Mucosa of stomach (tissue), 1 donor: Measurements from ENCODE around the gene TMEM132C.
"Not testable (repeated sequence)": the region's sequence is repeated elsewhere in the genome, so short reads cannot be mapped to it uniquely, and the experiment has no call there.

ENCODE experiments used
- H3K27me3 ChIP-seq: one replicate; pipeline ENCODE4 v1.7.0; 2013; ENCODE audit warnings: mild to moderate bottlenecking, low read length; ENCODE audit not compliant: control insufficient read depth, insufficient read depth
- H3K36me3 ChIP-seq: one replicate; pipeline ENCODE4 v1.7.0; 2013; ENCODE audit warnings: low read length; ENCODE audit not compliant: control insufficient read depth, insufficient read depth
- H3K4me1 ChIP-seq: one replicate; pipeline ENCODE4 v1.7.0; 2013; ENCODE audit warnings: mild to moderate bottlenecking, low read length; ENCODE audit not compliant: control insufficient read depth, insufficient read depth
- H3K4me3 ChIP-seq: one replicate; pipeline ENCODE4 v1.7.0; 2013; ENCODE audit warnings: low read length
- H3K9ac ChIP-seq: one replicate; pipeline ENCODE4 v1.7.0; 2013; ENCODE audit warnings: mild to moderate bottlenecking, low read length, moderate library complexity
- H3K9me3 ChIP-seq: one replicate; pipeline ENCODE4 v1.7.0; 2013; ENCODE audit warnings: mild to moderate bottlenecking, low read length, moderate library complexity; ENCODE audit not compliant: control insufficient read depth
- donor health status: Pancreatic carcinoma.

The TMEM132C gene

GRCh38 chr12:128468926-128469325, 202.0 kb downstream of the TMEM132C start:
- Histone ChIP-seq H3K4me1 (no peaks in the 10 kb centered on the region), H3K36me3 (no peaks in the 10 kb centered on the region), H3K9ac (no peak overlapping the region), H3K4me3 (no peak overlapping the region), H3K27me3 (no peaks in the 10 kb centered on the region), H3K9me3 (no peaks in the 10 kb centered on the region)

- Histone ChIP-seq H3K27me3 (no peaks in the 10 kb centered on the region), H3K4me3 (no peak overlapping the region), H3K4me1 (no peaks in the 10 kb centered on the region), H3K9ac (no peak overlapping the region), H3K9me3 (no peaks in the 10 kb centered on the region), H3K36me3 (no peaks in the 10 kb centered on the region)
Observed at GRCh38 chr12:128471491-128471890, 204.5 kb downstream of the TMEM132C start.

GRCh38 chr12:128474916-128475315, 207.9 kb downstream of the TMEM132C start:
- H3K27me3 ChIP-seq: no peaks in the 10 kb centered on the region
- H3K9me3 ChIP-seq: no peaks in the 10 kb centered on the region
- no peaks in the 10 kb centered on the region for H3K4me1 ChIP-seq
- H3K36me3 ChIP-seq: no peaks in the 10 kb centered on the region
- no peak overlapping the region for H3K4me3 ChIP-seq
- no peak overlapping the region for H3K9ac ChIP-seq

GRCh38 chr12:128476266-128476665, 209.3 kb downstream of the TMEM132C start:
- Histone ChIP-seq H3K36me3 (no peaks in the 10 kb centered on the region), H3K9ac (no peak overlapping the region), H3K9me3 (no peaks in the 10 kb centered on the region), H3K4me3 (no peak overlapping the region), H3K27me3 (no peaks in the 10 kb centered on the region), H3K4me1 (no peaks in the 10 kb centered on the region)

GRCh38 chr12:128483526-128484255, 216.7 kb downstream of the TMEM132C start:
- no peak overlapping the region for H3K9ac ChIP-seq
- no peaks in the 10 kb centered on the region for H3K36me3 ChIP-seq
- H3K9me3 ChIP-seq: no peaks in the 10 kb centered on the region
- H3K27me3 ChIP-seq: no peaks in the 10 kb centered on the region
- no peak overlapping the region for H3K4me3 ChIP-seq
- H3K4me1 ChIP-seq: no peaks in the 10 kb centered on the region

- not testable (repeated sequence) for H3K4me1 ChIP-seq, H3K9ac ChIP-seq, H3K27me3 ChIP-seq, H3K9me3 ChIP-seq, H3K4me3 ChIP-seq, H3K36me3 ChIP-seq
Observed at GRCh38 chr12:128497376-128497775, 230.4 kb downstream of the TMEM132C start.

GRCh38 chr12:128507470-128507869, 240.5 kb downstream of the TMEM132C start:
- no peaks in the 10 kb centered on the region for H3K9me3 ChIP-seq
- H3K4me1 ChIP-seq: no peaks in the 10 kb centered on the region
- no peaks in the 10 kb centered on the region for H3K36me3 ChIP-seq
- no peak overlapping the region for H3K9ac ChIP-seq
- no peak overlapping the region for H3K4me3 ChIP-seq
- no peaks in the 10 kb centered on the region for H3K27me3 ChIP-seq

GRCh38 chr12:128509170-128509569, 242.2 kb downstream of the TMEM132C start:
- Histone ChIP-seq H3K9me3 (no peaks in the 10 kb centered on the region), H3K36me3 (no peaks in the 10 kb centered on the region), H3K4me3 (no peak overlapping the region), H3K27me3 (no peaks in the 10 kb centered on the region), H3K4me1 (no peaks in the 10 kb centered on the region), H3K9ac (no peak overlapping the region)

- H3K9me3 ChIP-seq: no peaks in the 10 kb centered on the region
- H3K9ac ChIP-seq: no peak overlapping the region
- no peaks in the 10 kb centered on the region for H3K4me1 ChIP-seq
- no peak overlapping the region for H3K4me3 ChIP-seq
- H3K27me3 ChIP-seq: no peaks in the 10 kb centered on the region
- H3K36me3 ChIP-seq: no peaks in the 10 kb centered on the region
Observed at GRCh38 chr12:128510511-128510910, 243.5 kb downstream of the TMEM132C start.

- H3K4me1 ChIP-seq: no peaks in the 10 kb centered on the region
- no peaks in the 10 kb centered on the region for H3K27me3 ChIP-seq
- H3K36me3 ChIP-seq: no peaks in the 10 kb centered on the region
Observed at GRCh38 chr12:128513331-128513730, 246.4 kb downstream of the TMEM132C start.

GRCh38 chr12:128513831-128514230, 246.9 kb downstream of the TMEM132C start:
- Histone ChIP-seq H3K4me1 (no peaks in the 10 kb centered on the region), H3K36me3 (no peaks in the 10 kb centered on the region), H3K27me3 (no peaks in the 10 kb centered on the region), H3K9ac (no peak overlapping the region), H3K9me3 (no peaks in the 10 kb centered on the region), H3K4me3 (no peak overlapping the region)

More at GRCh38 chr12:128513331-128513730, 246.4 kb downstream of the TMEM132C start:
- Histone ChIP-seq H3K4me3 (no peak overlapping the region), H3K9ac (no peak overlapping the region), H3K9me3 (no peaks in the 10 kb centered on the region)

GRCh38 chr12:128518644-128519043, 251.7 kb downstream of the TMEM132C start:
- Histone ChIP-seq H3K36me3 (no peaks in the 10 kb centered on the region), H3K27me3 (no peaks in the 10 kb centered on the region), H3K4me1 (no peaks in the 10 kb centered on the region), H3K4me3 (no peak overlapping the region), H3K9me3 (no peaks in the 10 kb centered on the region), H3K9ac (no peak overlapping the region)

- H3K27me3 ChIP-seq: no peaks in the 10 kb centered on the region
- H3K9me3 ChIP-seq: no peaks in the 10 kb centered on the region
- H3K36me3 ChIP-seq: no peaks in the 10 kb centered on the region
- H3K4me1 ChIP-seq: no peaks in the 10 kb centered on the region
- no peak overlapping the region for H3K4me3 ChIP-seq
- H3K9ac ChIP-seq: no peak overlapping the region
Observed at GRCh38 chr12:128519426-128519825, 252.5 kb downstream of the TMEM132C start.
